SJCRH30 (cell line): ENCODE results near the gene CYB5R2. TPM values are rescaled to one million over a fixed set of nuclear protein-coding genes. Genes with fewer than 3 reads are reported as not detected.

Source experiments
- DNase-seq, 2 experiments: peaks; one replicate each; pipeline ENCODE4 v3.0.0-alpha.2; 2015 to 2020
- H3K27ac ChIP-seq: fragments of 250-450 bp; sonication (Bioruptor Pico); 2 replicates; pipeline ENCODE4 v1.5.1; 2020; ENCODE audit warnings: mild to moderate bottlenecking, moderate library complexity
- H3K27me3 ChIP-seq: fragments of 250-450 bp; sonication (Bioruptor Pico); 2 replicates; pipeline ENCODE4 v1.5.1; 2020; ENCODE audit warnings: mild to moderate bottlenecking, moderate library complexity
- H3K36me3 ChIP-seq: fragments of 250-450 bp; sonication (Bioruptor Pico); 2 replicates; pipeline ENCODE4 v1.5.1; 2020; ENCODE audit warnings: mild to moderate bottlenecking, moderate library complexity
- H3K4me1 ChIP-seq: fragments of 250-450 bp; sonication (Bioruptor Pico); 2 replicates; pipeline ENCODE4 v1.5.1; 2020; ENCODE audit warnings: mild to moderate bottlenecking, moderate library complexity
- H3K4me3 ChIP-seq: fragments of 250-450 bp; sonication (Bioruptor Pico); 2 replicates; pipeline ENCODE4 v1.5.1; 2020; ENCODE audit warnings: mild to moderate bottlenecking, moderate library complexity
- H3K9me3 ChIP-seq: fragments of 250-450 bp; sonication (Bioruptor Pico); replicated peaks from 2 replicates; pipeline ENCODE4 v1.5.1; 2020; ENCODE audit warnings: mild to moderate bottlenecking, moderate library complexity
- total RNA-seq: library from RNA; depleted of rRNA; stranded (reverse); fragments of >200 nt; shearing (Covaris generic); gene quantifications from 2 replicates; pipeline ENCODE4 v1.2.3, GENCODE V29; 2014; rRNA removed

Gene CYB5R2
- total RNA-seq, 1 experiment from 2014 or later = not detected

DNA sequence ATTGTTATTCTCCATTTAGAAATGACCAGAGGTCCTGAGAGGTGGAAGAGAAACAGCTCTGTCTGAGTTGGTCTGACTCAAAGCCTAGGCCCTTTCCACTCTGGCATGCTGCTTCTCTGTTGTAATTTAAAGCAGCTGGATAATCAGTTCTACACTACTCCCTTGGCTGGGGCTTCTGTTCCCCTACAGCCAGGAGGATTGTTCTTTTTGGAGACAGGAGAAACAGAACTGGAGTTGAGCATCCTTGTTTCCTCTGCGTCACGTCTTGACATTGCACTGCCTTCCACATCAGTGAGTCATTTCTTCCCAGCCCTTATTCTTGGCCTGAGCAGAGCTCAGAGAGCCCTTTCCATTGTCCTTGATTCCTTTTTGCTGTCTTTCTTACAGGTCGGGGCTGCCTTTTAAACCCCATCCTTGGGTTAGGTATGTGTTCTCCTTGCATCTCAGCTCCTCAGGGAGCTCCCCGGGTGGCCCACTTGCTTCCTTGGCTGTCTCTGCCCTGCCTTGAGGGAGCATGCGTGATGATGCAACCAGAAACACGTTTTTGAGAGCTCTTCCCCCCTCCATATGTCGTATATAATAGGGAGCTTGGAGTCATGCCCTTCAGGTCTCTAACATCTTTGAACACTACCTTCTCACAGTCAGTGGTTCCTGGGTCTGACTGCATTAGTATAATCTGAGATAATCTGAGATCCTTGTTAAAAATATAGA, 35.7 kb downstream of the CYB5R2 start:
- Histone ChIP-seq H3K9me3 (no peaks in the 10 kb centered on the region), H3K4me3 (no peak overlapping the region), H3K4me1 (no peaks in the 10 kb centered on the region), H3K27ac (no peak overlapping the region), H3K27me3 (no peaks in the 10 kb centered on the region), H3K36me3 (no peaks in the 10 kb centered on the region)
- DNase-seq = no peak

DNA sequence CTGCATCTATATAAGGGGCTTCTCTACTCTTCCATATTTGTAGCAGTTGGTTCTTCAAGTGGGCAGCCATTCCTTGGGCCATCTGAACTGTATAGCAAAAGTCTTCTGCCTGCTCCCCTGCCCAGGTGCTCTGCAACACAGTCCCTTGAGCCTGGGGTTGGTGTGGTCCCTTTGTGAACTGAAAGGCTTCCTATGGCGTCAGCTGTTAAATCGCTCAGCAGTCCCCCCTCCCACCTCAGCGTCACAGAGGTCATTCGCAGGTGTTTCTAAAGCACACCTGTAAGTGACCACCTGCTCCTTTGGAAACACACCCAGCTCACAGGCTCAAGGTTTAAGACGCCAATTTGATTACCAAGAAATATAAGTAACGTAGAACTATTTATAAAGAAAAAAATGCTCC, 37.0 kb downstream of the CYB5R2 start:
- Histone ChIP-seq H3K9me3 (no peaks in the 10 kb centered on the region), H3K27ac (no peak overlapping the region), H3K27me3 (no peaks in the 10 kb centered on the region), H3K36me3 (no peaks in the 10 kb centered on the region), H3K4me3 (no peak overlapping the region), H3K4me1 (no peaks in the 10 kb centered on the region)
- no peak for DNase-seq

DNA sequence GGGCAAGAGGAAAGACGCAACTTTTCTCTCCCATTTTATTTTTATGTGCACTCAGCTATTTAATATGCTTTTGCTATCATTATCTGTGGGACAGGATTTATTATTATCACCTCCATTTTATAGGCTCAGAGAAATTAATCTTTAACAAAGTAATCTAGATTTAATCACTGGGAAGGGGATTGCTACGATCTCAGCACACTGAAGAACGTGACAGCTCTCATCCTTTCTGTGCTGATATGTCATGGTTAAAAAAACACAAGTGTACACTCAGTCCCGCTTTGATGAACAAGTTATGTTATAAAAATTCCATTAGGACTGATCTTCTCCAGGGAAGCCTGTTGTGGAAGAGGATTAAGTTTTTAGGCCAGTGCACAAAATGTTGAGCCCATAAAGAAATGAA, 37.6 kb downstream of the CYB5R2 start:
- Histone ChIP-seq H3K4me1 (no peaks in the 10 kb centered on the region), H3K4me3 (no peak overlapping the region), H3K27me3 (no peaks in the 10 kb centered on the region), H3K9me3 (no peaks in the 10 kb centered on the region), H3K36me3 (no peaks in the 10 kb centered on the region), H3K27ac (no peak overlapping the region)
- DNase-seq = no peak

DNA sequence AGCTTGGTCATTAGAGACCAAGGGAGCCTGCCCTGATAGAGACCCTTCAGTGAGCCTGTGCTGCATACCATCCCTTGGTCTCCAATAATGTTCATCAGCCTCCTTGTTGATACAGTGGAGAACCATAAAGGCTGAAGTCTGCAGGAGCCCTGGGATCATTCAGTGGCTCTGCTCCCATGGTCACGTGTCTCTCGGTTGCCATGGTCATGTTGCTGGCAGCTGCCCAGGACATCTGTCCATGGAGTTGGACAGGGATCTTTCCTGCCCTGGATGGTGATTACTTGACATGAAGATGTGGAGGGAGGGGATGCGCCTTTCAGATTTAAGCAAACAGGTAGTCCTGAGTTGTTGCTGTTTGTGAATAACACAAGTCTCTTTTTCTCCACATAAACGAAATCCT, 38.2 kb downstream of the CYB5R2 start:
- DNase-seq = peak; percentile 18 to 19
- no peaks in the 10 kb centered on the region for H3K36me3 ChIP-seq
- H3K4me1 ChIP-seq = no peaks in the 10 kb centered on the region
- no peaks in the 10 kb centered on the region for H3K27me3 ChIP-seq
- no peak overlapping the region for H3K4me3 ChIP-seq
- no peak overlapping the region for H3K27ac ChIP-seq
- H3K9me3 ChIP-seq = no peaks in the 10 kb centered on the region

DNA sequence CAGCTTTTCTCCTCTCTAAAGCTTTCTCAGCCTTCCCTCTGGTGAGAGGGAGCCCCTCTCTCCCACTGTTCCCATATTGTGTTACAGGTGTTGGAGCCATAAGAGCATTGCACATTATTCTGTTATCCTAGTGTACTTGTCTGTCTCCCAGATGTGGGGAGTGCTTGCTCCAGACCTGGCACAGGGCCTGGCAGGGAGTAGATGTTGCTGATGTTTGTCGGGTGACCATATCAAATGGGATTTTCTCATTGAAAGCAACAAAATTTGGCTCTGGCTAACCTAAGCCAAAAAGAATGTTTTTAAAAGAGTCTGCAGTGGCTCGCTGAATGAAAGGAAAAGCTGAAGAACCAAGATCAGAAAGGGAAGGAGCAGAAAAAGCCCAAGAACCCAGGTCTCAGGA, 41.1 kb downstream of the CYB5R2 start:
- Histone ChIP-seq H3K4me1 (no peaks in the 10 kb centered on the region), H3K9me3 (no peaks in the 10 kb centered on the region), H3K27me3 (no peaks in the 10 kb centered on the region), H3K36me3 (no peaks in the 10 kb centered on the region), H3K27ac (no peak overlapping the region), H3K4me3 (no peak overlapping the region)
- DNase-seq = no peak

DNA sequence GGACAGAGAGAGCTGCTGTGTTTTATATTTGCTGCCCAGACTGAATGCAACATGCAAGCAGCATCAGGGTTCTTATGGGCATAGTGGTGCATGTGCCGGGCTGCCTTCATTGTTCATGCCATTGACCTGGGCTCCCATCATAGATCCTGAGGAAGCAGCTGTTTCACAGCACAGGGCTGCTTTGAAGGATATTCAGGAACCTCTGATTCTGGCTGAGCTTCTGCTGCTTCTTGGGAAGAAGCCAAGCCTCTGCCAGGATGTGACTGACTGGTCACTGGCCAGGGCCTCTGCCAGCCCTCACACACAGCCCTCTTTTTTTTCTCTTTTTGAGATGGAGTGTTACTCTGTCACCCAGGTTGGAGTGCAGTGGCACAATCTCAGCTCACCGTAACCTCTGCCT, 43.3 kb downstream of the CYB5R2 start:
- H3K27me3 ChIP-seq = no peaks in the 10 kb centered on the region
- DNase-seq = no peak
- H3K36me3 ChIP-seq = no peaks in the 10 kb centered on the region
- H3K27ac ChIP-seq = no peak overlapping the region
- H3K4me1 ChIP-seq = no peaks in the 10 kb centered on the region
- H3K9me3 ChIP-seq = no peaks in the 10 kb centered on the region
- H3K4me3 ChIP-seq = no peak overlapping the region

DNA sequence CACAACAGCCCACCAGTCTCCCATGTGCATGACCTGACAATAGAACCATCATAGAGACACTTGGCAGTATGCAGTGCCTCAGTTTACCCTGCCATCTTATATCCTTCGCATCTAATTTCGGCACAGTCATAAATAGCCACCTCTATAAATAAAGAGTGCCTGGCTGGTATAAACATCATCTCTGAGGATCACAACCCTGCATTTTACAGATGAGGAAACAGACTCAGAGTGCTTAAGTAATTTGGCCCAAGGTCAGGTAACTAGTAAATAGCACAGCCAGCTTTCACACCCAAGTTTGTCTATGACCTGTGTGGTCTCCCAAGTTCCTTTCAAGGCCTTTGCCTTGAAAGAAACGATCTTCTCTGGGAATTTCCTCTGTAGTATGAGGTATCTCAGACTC, 44.6 kb downstream of the CYB5R2 start:
- H3K36me3 ChIP-seq = no peaks in the 10 kb centered on the region
- no peaks in the 10 kb centered on the region for H3K9me3 ChIP-seq
- no peak overlapping the region for H3K27ac ChIP-seq
- DNase-seq = no peak
- no peaks in the 10 kb centered on the region for H3K4me1 ChIP-seq
- H3K27me3 ChIP-seq = no peaks in the 10 kb centered on the region
- no peak overlapping the region for H3K4me3 ChIP-seq

DNA sequence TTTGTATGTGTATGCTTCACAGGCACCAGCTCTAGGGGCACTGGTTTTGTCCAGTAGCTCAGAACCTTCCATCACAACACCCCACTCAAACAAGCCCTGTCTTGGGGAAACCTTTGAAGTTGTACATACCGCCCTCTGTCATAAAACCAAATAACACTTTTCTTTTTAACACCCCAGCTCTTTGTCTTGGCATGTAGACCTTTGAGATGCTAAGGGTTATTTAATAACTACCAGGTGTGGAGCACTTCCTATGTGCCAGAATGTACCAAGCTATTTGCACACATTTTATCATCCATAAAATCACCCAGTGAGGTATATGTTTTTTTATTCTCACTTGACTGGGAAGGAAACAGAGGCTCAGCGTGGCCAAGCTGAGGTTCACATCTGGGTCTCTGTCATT, 50.6 kb downstream of the CYB5R2 start:
- no peaks in the 10 kb centered on the region for H3K36me3 ChIP-seq
- DNase-seq = no peak
- H3K4me3 ChIP-seq = no peak overlapping the region
- no peaks in the 10 kb centered on the region for H3K9me3 ChIP-seq
- H3K4me1 ChIP-seq = no peaks in the 10 kb centered on the region
- H3K27ac ChIP-seq = no peak overlapping the region
- no peaks in the 10 kb centered on the region for H3K27me3 ChIP-seq

DNA sequence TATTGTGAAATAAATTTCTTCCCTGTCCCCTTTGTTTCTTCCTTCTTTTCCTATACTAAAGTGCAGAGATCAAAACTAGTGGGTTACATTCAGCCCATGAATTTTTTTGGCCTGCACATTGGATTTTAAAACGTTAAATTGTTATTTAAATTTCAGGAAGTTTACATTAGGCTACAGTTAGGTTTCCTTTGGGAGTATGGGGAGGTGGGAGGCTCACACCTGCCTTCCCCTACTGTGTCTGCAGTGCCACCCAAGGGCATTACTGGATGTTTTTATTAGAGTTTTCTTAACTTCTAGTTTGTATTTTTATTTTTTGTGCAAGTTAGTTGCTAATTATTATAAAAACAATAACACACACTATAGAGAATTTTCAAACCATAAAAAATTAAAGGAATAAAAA, 51.7 kb downstream of the CYB5R2 start:
- no peak for DNase-seq
- H3K4me3 ChIP-seq = no peak overlapping the region

DNA sequence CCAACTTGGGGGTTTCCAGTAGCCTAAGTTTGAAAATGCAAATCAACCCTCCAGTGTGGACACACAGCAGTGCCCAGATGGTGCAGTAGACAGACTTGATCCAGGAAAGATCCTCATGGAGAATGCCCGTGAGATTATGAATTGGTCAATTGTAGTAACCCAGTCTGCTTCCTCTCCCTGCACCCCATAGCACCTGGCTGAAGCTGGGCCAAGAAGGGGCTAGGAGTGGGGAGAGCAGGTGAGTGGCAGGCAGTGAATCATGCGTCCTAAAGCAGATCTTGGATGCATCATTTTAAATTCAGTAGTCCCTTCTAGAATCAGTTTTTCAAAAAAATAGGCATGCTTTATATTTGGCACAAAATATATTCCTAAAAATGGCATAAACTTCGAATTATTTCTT, 52.2 kb downstream of the CYB5R2 start:
- Histone ChIP-seq H3K27me3 (no peaks in the 10 kb centered on the region), H3K4me3 (no peak overlapping the region), H3K36me3 (no peaks in the 10 kb centered on the region)

More for the DNA sequence above, 51.7 kb downstream of the CYB5R2 start:
- Histone ChIP-seq H3K4me1 (no peaks in the 10 kb centered on the region), H3K27ac (no peak overlapping the region), H3K36me3 (no peaks in the 10 kb centered on the region), H3K9me3 (no peaks in the 10 kb centered on the region), H3K27me3 (no peaks in the 10 kb centered on the region)

DNA sequence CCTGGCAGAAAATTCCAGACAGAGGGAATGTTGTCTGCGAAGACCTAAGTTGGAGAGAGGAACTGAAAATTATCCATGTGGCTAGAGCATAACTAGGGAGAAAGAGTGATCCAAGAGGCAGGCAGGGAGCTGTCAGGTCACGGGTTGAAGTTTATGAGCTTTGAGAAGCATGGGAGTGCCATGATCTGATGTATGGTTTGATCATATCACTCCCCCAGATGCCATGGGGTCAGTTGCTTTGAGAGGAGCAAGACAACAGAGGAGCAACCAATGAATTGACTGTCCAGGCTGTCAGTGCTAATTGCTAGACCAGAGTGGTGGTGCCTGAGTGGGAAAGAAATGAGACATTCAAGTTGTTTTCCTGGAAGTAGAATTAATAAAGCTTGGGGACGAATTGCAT, 54.0 kb downstream of the CYB5R2 start:
- Histone ChIP-seq H3K27me3 (no peaks in the 10 kb centered on the region), H3K27ac (no peak overlapping the region), H3K4me1 (no peaks in the 10 kb centered on the region), H3K36me3 (no peaks in the 10 kb centered on the region), H3K4me3 (no peak overlapping the region), H3K9me3 (no peaks in the 10 kb centered on the region)
- no peak for DNase-seq

More for the DNA sequence above, 52.2 kb downstream of the CYB5R2 start:
- Histone ChIP-seq H3K9me3 (no peaks in the 10 kb centered on the region), H3K27ac (no peak overlapping the region), H3K4me1 (no peaks in the 10 kb centered on the region)
- DNase-seq = no peak

DNA sequence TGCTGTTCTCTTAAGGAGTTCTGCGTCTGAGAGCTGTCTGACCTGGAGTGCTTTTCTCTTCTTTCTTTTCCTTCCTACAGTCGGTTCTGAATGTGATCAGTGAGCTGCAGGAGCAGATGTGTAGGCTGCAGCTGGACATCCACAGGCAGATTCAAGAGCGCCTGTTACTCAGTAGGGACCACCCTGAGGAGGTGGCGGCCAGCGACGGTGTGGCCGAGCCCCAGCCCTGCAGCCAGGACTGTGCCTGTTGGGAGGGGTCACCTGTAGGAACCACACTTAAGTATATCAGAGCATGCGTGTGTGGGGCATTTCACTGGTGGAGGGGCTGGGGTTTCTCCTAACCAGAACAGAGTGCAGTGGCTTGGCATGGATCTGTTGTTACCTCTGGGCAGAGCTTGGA, 56.3 kb downstream of the CYB5R2 start:
- H3K27me3 ChIP-seq = no peaks in the 10 kb centered on the region
- H3K36me3 ChIP-seq = no peaks in the 10 kb centered on the region
- H3K27ac ChIP-seq = no peak overlapping the region
- H3K9me3 ChIP-seq = no peaks in the 10 kb centered on the region
- H3K4me1 ChIP-seq = no peaks in the 10 kb centered on the region
- no peak overlapping the region for H3K4me3 ChIP-seq
- no peak for DNase-seq

Other genes with a start within 250 kb of the CYB5R2 start
- gene OLFML1, start 188.0 kb downstream of the CYB5R2 start, total RNA-seq = not detected in 2 replicates
- 3.9 and 4.5 TPM in 2 replicates for gene PPFIBP2, start 159.5 kb downstream of the CYB5R2 start, total RNA-seq
- not detected in 2 replicates for gene OVCH2, start 33.0 kb upstream of the CYB5R2 start, total RNA-seq
- not detected in 2 replicates for gene OR5P2, start 123.4 kb upstream of the CYB5R2 start, total RNA-seq
- gene OR5P3, start 157.3 kb upstream of the CYB5R2 start, total RNA-seq = not detected in 2 replicates